Gastrocnemius medialis (tissue), 4 donors: ENCODE results near the gene MATN1. TPM values are rescaled to one million over a fixed set of nuclear protein-coding genes. Genes with fewer than 3 reads are reported as not detected.

ENCODE experiments used
- ATAC-seq, 2 donors: fragments of 150-250 bp; one replicate each; pipeline ENCODE4 v1.9.1; 2016
- DNase-seq, 2 donors: peaks; one replicate each; pipeline ENCODE4 v3.0.0-alpha.2; 2019
- H3K27ac ChIP-seq, 4 donors: fragments of 200-600 bp; sonication (generic); 1 replicate in 1 of 4; 2 replicates in 3 of 4; pipeline ENCODE4 v1.5.1; 2016 to 2018; ENCODE audit warnings: mild to moderate bottlenecking in 2 of 4, moderate library complexity in 1 of 4
- H3K27me3 ChIP-seq, 3 donors: fragments of 200-600 bp; sonication (generic) in 2 of 3; 1 replicate in 1 of 3; 2 replicates in 2 of 3; pipeline versions ENCODE4 v1.5.1 to v1.6.0; 2016 to 2019; ENCODE audit warnings: mild to moderate bottlenecking in 1 of 3, moderate library complexity in 1 of 3
- H3K36me3 ChIP-seq, 2 donors: fragments of 200-600 bp; sonication (generic) in 1 of 2; one replicate each; pipeline ENCODE4 v1.5.1; 2017 to 2018
- H3K4me1 ChIP-seq, 2 donors: fragments of 200-600 bp; sonication (generic) in 1 of 2; one replicate each; pipeline ENCODE4 v1.5.1; 2016 to 2017; ENCODE audit warnings: mild to moderate bottlenecking in 2 of 2
- H3K4me3 ChIP-seq, 4 donors: fragments of 200-600 bp; sonication (generic) in 3 of 4; 1 replicate in 1 of 4; 2 replicates in 3 of 4; pipeline ENCODE4 v1.5.1; 2016 to 2019; ENCODE audit warnings: mild to moderate bottlenecking in 2 of 4
- H3K9me3 ChIP-seq, 3 donors: fragments of 200-600 bp; sonication (generic) in 2 of 3; 1 replicate in 1 of 3; 2 replicates in 2 of 3; pipeline ENCODE4 v1.5.1; 2016 to 2019
- POLR2A ChIP-seq, 2 donors: fragments of 450-650 bp; IDR thresholded peaks; one replicate each; pipeline ENCODE4 v1.6.1; 2017; ENCODE audit warnings: antibody characterized with exemption in 2 of 2, mild to moderate bottlenecking in 2 of 2, moderate library complexity in 2 of 2
- in situ Hi-C, 4 donors: fragments of 200-750 bp; cut with MboI; loops; one replicate each; pipeline versions ENCODE4 v1.15.0 to v1.8.0; 2017; ENCODE audit warnings: low sequenced_read_pairs in 4 of 4
- intact Hi-C: fragments of 100-400 bp; cut with DNase I; formaldehyde crosslinking; loops from one replicate; pipeline ENCODE4 v1.15.1; 2023; ENCODE audit warnings: low total_unique reads
- total RNA-seq, 4 donors: library from RNA; depleted of rRNA; stranded (reverse); fragments of >200 nt; gene quantifications; one replicate each; pipeline versions ENCODE4 v1.1.0 to v1.2.3, GENCODE V29; 2016
- TF ChIP-seq, protein P1 (sequence below), 5 experiments: fragments of 450-650 bp in 3 of 5; fragments of 200-600 bp in 2 of 5; sonication (generic) in 2 of 5; IDR thresholded peaks in 4 of 5; conservative IDR thresholded peaks in 1 of 5; 1 replicate in 4 of 5; 2 replicates in 1 of 5; pipeline ENCODE4 v1.5.1; 2016 to 2019; ENCODE audit warnings: antibody characterized with exemption in 5 of 5, mild to moderate bottlenecking in 3 of 5, moderate library complexity in 3 of 5

The MATN1 gene
- total RNA-seq, 4 donors from 2014 or later = not detected

DNA sequence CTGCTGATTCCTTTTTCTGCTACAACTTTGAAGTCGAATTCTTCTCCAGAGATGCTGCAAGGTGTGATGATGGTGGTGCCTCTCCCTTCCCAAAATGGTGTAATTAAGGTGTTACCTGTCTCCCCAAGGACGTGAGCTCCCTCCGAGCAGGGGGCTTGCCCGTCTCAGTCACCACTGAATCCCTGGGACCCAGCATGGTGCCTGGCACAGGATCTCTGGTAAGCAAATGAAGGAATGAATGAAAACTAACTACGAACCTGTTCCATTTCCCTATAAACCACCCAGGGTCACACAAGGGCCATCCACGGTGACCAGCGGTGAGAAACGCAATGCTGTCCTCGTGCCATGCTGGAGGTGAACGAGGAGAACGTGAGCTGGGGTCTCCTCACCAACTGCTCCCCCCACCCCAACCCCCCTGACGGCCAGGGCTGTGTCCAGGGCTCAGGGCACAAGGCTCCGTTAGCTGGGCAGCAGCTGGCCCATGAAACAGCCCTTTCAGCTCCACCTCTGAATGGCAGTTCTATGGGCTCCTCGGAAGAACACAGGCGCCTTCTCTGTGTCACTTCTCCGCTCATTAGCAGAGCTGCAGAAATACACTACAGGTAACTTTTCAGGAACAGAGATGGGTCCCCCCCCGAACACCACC lies 2.2 kb upstream of the MATN1 start:
- in situ Hi-C loops (loop anchor here in 3 of 4 donors (5.0 to 10.0 kb wide), 3 partner anchors 52 to 189 kb away; no protein-coding TSS in a partner anchor), intact Hi-C loops (no loop called here)
- no peaks in the 10 kb centered on the region for H3K36me3 ChIP-seq
- no peak overlapping the region for H3K4me3 ChIP-seq
- DNase-seq (no peak), ATAC-seq (no peak)
- TF ChIP-seq, protein P1, sequence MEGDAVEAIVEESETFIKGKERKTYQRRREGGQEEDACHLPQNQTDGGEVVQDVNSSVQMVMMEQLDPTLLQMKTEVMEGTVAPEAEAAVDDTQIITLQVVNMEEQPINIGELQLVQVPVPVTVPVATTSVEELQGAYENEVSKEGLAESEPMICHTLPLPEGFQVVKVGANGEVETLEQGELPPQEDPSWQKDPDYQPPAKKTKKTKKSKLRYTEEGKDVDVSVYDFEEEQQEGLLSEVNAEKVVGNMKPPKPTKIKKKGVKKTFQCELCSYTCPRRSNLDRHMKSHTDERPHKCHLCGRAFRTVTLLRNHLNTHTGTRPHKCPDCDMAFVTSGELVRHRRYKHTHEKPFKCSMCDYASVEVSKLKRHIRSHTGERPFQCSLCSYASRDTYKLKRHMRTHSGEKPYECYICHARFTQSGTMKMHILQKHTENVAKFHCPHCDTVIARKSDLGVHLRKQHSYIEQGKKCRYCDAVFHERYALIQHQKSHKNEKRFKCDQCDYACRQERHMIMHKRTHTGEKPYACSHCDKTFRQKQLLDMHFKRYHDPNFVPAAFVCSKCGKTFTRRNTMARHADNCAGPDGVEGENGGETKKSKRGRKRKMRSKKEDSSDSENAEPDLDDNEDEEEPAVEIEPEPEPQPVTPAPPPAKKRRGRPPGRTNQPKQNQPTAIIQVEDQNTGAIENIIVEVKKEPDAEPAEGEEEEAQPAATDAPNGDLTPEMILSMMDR (IDR thresholded peaks at IDR 0.05 in 4 of 5, conservative IDR thresholded peaks at IDR 0.05 in 1 of 5) = no peak
- TF ChIP-seq POLR2A (IDR thresholded peaks at IDR 0.05) = no peak
- H3K27me3 ChIP-seq = no peaks in the 10 kb centered on the region
- H3K9me3 ChIP-seq = no peaks in the 10 kb centered on the region
- no peaks in the 10 kb centered on the region for H3K4me1 ChIP-seq
- H3K27ac ChIP-seq = no peak overlapping the region

- Histone ChIP-seq H3K4me1 (no peaks in the 10 kb centered on the region), H3K27ac (no peak overlapping the region), H3K36me3 (no peaks in the 10 kb centered on the region), H3K9me3 (no peaks in the 10 kb centered on the region), H3K4me3 (no peak overlapping the region), H3K27me3 (no peaks in the 10 kb centered on the region)
- intact Hi-C loops (no loop called here), in situ Hi-C loops (loop anchor here (5.0 to 25.0 kb wide), 5 partner anchors 52 to 1838 kb away; no protein-coding TSS in a partner anchor)
- ATAC-seq = no peak
- TF ChIP-seq, protein P1 (IDR thresholded peaks at IDR 0.05 in 4 of 5, conservative IDR thresholded peaks at IDR 0.05 in 1 of 5) = no peak
- TF ChIP-seq POLR2A (IDR thresholded peaks at IDR 0.05) = no peak
- no peak for DNase-seq
Measured at GRCh38 chr1:30724655-30725421, 1.5 kb upstream of the MATN1 start.

DNA sequence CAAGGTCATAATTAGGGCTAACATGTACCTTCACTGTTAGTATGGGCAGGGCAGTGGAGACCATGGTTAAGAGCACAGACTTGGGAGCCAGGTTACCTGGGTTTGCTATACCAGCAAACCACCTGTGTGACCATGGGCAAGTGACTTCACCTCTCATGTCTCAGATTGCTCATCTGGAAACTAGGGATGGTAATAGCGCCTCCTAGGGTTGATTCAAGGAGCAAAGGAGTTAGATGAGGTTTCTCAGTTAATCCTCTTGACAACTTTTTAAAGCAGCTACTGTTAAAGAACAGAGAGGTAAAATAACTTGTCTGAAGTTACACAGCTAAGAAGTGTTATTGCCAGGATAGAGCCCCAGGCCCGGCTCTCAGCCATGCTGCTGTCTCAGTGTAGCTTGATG lies 790 bp upstream of the MATN1 start:
- Histone ChIP-seq H3K27ac (no peak overlapping the region), H3K4me1 (no peaks in the 10 kb centered on the region), H3K27me3 (no peaks in the 10 kb centered on the region), H3K4me3 (no peak overlapping the region), H3K9me3 (no peaks in the 10 kb centered on the region), H3K36me3 (no peaks in the 10 kb centered on the region)
- intact Hi-C loops = no loop called here
- ATAC-seq = no peak
- TF ChIP-seq, protein P1 (IDR thresholded peaks at IDR 0.05 in 4 of 5, conservative IDR thresholded peaks at IDR 0.05 in 1 of 5) = no peak
- no peak for TF ChIP-seq POLR2A (IDR thresholded peaks at IDR 0.05)
- in situ Hi-C loops = loop anchor here (5.0 to 25.0 kb wide), 4 partner anchors 53 to 1837 kb away; no protein-coding TSS in a partner anchor
- no peak for DNase-seq

DNA sequence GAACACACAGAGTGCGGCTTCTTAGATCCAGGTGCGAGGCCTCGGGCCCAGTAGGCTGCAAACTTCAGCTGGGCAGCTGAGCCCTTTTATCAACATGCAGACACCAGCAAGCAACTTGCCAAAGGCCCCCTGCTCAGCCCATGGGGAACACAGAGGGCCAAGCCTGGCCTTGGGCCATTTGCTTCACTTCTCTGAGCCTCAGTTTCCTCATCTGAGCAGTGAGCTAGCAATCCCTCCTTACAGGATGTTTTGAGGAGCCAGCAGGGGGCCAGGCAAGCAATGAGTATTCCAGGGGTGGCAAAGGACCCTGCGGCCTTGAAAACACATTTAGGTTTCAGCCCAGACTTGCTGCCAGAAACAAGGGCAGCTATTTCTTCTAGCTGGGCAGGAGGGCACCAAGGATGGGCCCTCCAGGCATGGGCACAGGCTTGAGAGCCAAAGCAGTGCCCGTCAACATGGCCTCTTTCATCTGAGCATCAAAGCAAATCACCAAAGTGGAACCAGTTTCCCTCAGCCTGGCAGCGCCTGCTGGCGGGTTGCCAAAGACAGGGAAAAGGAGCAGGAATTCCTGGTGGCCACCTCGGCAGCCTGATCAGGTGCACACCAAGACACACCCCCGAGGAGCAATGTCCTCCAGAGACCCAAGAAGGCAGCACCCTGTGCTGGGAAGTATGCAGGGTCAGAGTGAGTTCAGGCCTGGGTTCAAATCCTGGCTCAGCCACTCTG lies 1.4 kb downstream of the MATN1 start:
- Histone ChIP-seq H3K27ac (no peak overlapping the region), H3K9me3 (no peaks in the 10 kb centered on the region), H3K27me3 (no peaks in the 10 kb centered on the region), H3K4me3 (no peak overlapping the region), H3K4me1 (peaks cover 0 to 3% of the 10 kb centered on the region in 2 donors), H3K36me3 (no peaks in the 10 kb centered on the region)
- intact Hi-C loops (no loop called here), in situ Hi-C loops (loop anchor here (5.0 to 25.0 kb wide), 4 partner anchors 55 to 1835 kb away; no protein-coding TSS in a partner anchor)
- DNase-seq (no peak), ATAC-seq (no peak)
- no peak for TF ChIP-seq POLR2A (IDR thresholded peaks at IDR 0.05)
- TF ChIP-seq, protein P1 (IDR thresholded peaks at IDR 0.05 in 4 of 5, conservative IDR thresholded peaks at IDR 0.05 in 1 of 5) = no peak
